Glutamatergic neuron (in vitro differentiated cells): ENCODE data around the gene CDKN1C. TPM values are rescaled to one million over a fixed set of nuclear protein-coding genes. Genes with fewer than 3 reads are reported as not detected.

Experiments used
- DNase-seq: peaks from one replicate; pipeline ENCODE4 v3.0.0; 2022
- H3K27ac Mint-ChIP-seq: one replicate; pipeline ENCODE4 v1.8.0; 2020; ENCODE audit warnings: mild to moderate bottlenecking, mixed read lengths, inconsistent platforms; ENCODE audit not compliant: unreplicated experiment
- H3K27me3 Mint-ChIP-seq: one replicate; pipeline ENCODE4 v1.8.0; 2020; ENCODE audit warnings: mild to moderate bottlenecking, moderate library complexity, mixed read lengths, inconsistent platforms; ENCODE audit not compliant: unreplicated experiment
- H3K36me3 Mint-ChIP-seq: one replicate; pipeline ENCODE4 v1.8.0; 2020; ENCODE audit warnings: mild to moderate bottlenecking, mixed read lengths, inconsistent platforms; ENCODE audit not compliant: unreplicated experiment
- H3K4me1 Mint-ChIP-seq: one replicate; pipeline ENCODE4 v1.8.0; 2020; ENCODE audit warnings: mild to moderate bottlenecking, low read depth, mixed read lengths, inconsistent platforms; ENCODE audit not compliant: unreplicated experiment
- H3K4me3 Mint-ChIP-seq: one replicate; pipeline ENCODE4 v1.8.0; 2020; ENCODE audit warnings: mild to moderate bottlenecking, mixed read lengths, inconsistent platforms; ENCODE audit not compliant: unreplicated experiment
- H3K9me3 Mint-ChIP-seq: one replicate; pipeline ENCODE4 v1.8.0; 2020; ENCODE audit warnings: mild to moderate bottlenecking, moderate library complexity, mixed read lengths, inconsistent platforms; ENCODE audit not compliant: unreplicated experiment
- total RNA-seq: library from RNA; stranded (reverse); fragmentation: NEBNext Ultra II Directional; extraction: Animal tissue kit (Norgen Biotek cat#: 25700); gene quantifications from one replicate; pipeline ENCODE4 v1.2.1, GENCODE V29; 2021; ENCODE audit not compliant: unreplicated experiment
- TF ChIP-seq, protein P1 (sequence below): fragments of 200-600 bp; sonication (generic); IDR thresholded peaks from one replicate; pipeline ENCODE4 v1.5.0; 2021; ENCODE audit not compliant: partially characterized antibody, unreplicated experiment

Gene CDKN1C
- total RNA-seq, 1 donor from 2014 or later = 391 TPM

DNA sequence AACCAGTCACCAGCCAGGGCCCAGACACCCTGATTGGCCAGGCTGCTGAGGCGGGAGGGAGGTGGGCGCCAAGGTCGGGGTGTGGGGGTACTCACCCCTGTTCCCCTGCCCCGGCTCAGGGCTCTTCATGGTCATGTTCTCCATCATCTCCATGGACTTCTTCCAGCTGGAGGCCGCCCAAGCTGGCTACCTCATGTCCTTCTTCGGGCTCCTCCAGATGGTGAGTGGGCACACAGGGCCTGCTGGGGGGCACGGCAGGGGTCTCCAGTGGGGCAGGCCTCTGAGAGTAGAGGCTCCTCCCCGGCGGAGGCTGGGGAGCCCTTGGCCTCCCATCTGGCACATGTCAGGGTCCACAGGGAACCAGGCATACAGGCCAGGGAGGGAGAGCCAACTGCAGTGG, 33.6 kb upstream of the CDKN1C start:
- no peaks in the 10 kb centered on the region for H3K36me3 Mint-ChIP-seq
- H3K27me3 Mint-ChIP-seq = no peaks in the 10 kb centered on the region
- no peaks in the 10 kb centered on the region for H3K4me1 Mint-ChIP-seq
- no peak overlapping the region for H3K4me3 Mint-ChIP-seq
- no peaks in the 10 kb centered on the region for H3K9me3 Mint-ChIP-seq
- no peak for DNase-seq
- no peak overlapping the region for H3K27ac Mint-ChIP-seq
- TF ChIP-seq, protein P1, sequence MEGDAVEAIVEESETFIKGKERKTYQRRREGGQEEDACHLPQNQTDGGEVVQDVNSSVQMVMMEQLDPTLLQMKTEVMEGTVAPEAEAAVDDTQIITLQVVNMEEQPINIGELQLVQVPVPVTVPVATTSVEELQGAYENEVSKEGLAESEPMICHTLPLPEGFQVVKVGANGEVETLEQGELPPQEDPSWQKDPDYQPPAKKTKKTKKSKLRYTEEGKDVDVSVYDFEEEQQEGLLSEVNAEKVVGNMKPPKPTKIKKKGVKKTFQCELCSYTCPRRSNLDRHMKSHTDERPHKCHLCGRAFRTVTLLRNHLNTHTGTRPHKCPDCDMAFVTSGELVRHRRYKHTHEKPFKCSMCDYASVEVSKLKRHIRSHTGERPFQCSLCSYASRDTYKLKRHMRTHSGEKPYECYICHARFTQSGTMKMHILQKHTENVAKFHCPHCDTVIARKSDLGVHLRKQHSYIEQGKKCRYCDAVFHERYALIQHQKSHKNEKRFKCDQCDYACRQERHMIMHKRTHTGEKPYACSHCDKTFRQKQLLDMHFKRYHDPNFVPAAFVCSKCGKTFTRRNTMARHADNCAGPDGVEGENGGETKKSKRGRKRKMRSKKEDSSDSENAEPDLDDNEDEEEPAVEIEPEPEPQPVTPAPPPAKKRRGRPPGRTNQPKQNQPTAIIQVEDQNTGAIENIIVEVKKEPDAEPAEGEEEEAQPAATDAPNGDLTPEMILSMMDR = no peak

DNA sequence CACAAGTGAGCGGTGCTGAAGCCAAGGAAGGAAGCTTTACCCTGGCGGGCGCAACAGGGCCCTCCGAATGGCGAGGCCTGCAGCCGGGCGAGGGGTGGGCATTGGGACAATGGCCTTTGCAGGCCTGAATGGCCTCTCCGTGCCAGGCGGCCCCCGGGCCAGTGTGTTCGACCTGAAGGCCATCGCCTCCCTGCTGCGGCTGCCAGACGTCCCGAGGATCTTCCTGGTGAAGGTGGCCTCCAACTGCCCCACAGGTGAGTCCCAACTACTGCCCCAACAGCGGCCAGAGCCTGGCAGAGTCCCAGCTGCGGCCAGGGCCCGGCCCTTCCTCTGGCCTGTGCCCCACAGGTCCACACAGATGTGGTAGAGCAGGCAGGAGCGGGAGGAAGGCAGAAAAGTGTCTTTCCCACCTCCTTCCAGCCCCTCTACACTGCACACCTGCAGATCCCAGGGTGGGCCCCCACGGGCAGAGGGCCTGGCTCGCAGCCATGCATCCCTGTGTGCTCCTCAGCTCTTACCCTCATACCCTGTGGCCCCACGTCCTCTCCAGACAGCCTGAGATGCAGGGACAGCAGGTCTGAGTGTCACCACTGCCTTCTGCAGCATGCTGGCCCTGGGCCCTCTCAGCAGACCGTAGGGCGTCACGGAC, 32.4 kb upstream of the CDKN1C start:
- DNase-seq = no peak
- no peak overlapping the region for H3K4me3 Mint-ChIP-seq
- H3K27ac Mint-ChIP-seq = no peak overlapping the region
- no peaks in the 10 kb centered on the region for H3K9me3 Mint-ChIP-seq
- TF ChIP-seq, protein P1 = no peak
- H3K4me1 Mint-ChIP-seq = no peaks in the 10 kb centered on the region
- no peaks in the 10 kb centered on the region for H3K36me3 Mint-ChIP-seq
- no peaks in the 10 kb centered on the region for H3K27me3 Mint-ChIP-seq

DNA sequence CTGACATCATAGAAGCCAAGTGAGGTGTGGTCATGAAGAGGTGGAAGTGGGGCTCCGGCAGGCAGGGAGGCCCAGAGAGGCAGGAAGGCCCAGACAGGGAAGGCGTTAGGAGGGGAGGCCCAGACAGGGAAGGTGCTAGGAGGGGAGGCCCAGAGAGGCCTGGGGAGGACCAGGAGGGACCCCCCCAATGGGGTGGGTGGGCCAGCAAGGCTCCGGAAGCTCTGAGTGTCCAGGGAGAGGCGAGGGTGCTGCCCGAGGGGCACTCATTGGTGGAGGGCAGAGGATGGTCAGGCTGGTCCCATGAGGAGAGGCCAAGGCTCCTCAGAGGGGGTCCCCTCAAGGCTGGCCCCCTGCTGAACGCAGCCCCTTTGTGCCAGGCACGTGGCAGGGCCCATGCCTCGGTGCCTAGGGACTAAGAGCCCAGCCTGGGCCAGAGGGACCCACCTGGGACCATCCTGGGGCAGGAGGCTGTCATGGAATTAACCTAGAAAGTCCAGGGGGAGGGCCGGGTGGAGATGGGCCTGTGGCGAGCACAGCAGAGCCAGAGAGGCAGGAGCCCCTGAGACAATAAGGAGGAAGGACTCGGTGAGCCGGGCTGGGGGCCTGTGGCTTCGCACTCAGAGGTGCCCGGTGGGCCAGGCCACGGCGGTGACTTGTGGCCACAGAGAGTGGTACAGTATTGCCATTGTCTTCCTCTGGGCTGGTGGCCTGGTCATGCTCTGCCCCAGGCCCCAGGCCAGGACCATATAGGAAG, 31.5 kb upstream of the CDKN1C start:
- Mint-ChIP-seq H3K4me1 (no peaks in the 10 kb centered on the region), H3K9me3 (no peaks in the 10 kb centered on the region), H3K4me3 (no peak overlapping the region), H3K36me3 (no peaks in the 10 kb centered on the region), H3K27ac (no peak overlapping the region), H3K27me3 (no peaks in the 10 kb centered on the region)
- TF ChIP-seq, protein P1 = no peak
- no peak for DNase-seq

DNA sequence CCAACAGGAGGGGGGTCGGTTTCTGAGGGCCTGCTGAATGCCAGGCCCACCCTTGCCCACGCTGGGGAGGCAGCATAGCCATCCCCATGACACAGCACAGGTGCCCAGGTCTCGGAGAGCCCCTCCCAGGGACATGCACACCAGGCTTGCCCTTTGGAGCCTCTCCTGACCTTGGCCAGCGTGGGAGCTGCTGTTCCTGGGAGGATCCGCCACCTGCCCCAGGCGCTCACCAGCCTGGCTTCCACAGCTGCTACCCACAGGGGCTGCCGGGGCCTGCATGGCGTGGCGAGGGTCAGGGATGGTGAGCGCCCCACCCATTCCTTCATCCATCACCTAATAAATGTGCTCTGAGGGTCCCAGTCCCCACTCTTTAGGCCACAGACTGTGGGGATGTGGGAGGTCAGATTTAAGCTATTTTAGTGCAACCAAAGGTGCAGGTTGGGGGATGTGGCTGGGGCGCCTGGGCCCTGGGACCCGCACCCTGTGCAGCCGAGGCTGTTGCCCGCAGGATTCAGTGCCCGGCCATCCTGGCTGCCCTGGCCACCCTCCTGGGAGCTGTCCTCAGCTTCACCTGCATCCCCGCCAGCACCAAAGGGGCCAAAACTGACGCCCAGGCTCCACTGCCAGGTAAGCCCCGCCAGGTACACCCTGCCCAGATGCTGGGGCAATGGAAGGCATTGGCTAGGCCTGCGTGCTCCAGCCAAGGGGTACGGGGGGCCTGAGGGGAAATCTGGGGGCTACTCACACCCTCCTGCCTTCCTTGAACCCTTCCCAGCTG, 30.7 kb upstream of the CDKN1C start:
- no peaks in the 10 kb centered on the region for H3K27me3 Mint-ChIP-seq
- H3K27ac Mint-ChIP-seq = no peak overlapping the region
- TF ChIP-seq, protein P1 = no peak
- H3K4me3 Mint-ChIP-seq = no peak overlapping the region
- H3K36me3 Mint-ChIP-seq = no peaks in the 10 kb centered on the region
- no peaks in the 10 kb centered on the region for H3K4me1 Mint-ChIP-seq
- DNase-seq = no peak
- no peaks in the 10 kb centered on the region for H3K9me3 Mint-ChIP-seq

DNA sequence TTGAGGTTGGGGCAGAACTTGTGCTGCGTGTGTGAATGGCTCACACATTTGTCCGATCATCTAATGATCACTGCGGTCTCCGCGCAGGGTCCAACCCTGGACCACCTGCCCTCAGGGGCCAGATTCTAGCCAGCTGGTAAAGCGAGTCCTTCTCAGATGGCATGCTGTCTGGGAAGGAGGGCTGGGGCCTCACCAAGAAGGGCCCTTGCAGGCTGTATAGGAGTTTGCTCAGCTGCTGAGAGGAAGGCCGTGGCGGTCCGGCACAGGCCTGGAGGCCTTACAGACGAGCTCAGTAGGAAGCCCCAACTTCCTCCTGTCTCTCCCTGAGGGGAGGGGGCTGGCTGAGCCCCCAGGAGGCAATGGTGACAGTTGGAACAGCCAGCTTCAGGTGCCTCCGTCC, 29.9 kb upstream of the CDKN1C start:
- Mint-ChIP-seq H3K4me3 (no peak overlapping the region), H3K27me3 (no peaks in the 10 kb centered on the region), H3K4me1 (no peaks in the 10 kb centered on the region), H3K27ac (no peak overlapping the region), H3K9me3 (no peaks in the 10 kb centered on the region), H3K36me3 (no peaks in the 10 kb centered on the region)
- DNase-seq = no peak
- TF ChIP-seq, protein P1 = no peak
